Measurements from ENCODE around the gene MED8.

DNA sequence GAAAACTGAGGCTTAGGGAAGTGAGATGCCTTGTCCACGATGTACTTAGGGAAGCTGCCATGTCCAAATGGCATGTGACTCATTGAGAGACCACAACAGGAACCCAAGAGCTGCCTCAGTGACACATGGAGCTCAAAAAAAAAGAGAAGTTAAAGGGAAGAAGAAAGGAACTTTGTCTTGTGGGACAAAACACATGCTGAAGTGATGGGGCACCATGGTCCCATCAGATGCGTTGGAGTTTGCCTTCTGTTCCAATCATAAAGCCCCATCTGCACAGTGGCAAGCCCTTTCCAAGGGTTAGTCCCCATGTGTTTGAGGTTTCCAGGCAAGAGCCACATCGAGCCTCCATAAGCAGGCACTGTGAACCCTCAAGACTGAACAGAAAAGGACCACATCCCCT, 8.0 kb downstream of the MED8 start:
- TF ChIP-seq TAF1 (IDR thresholded peaks at IDR 0.05; ENCODE audit: control insufficient read depth, extremely low read depth, insufficient read depth, low read length, severe bottlenecking) (no peak), CBX5 (IDR thresholded peaks at IDR 0.05; ENCODE audit: borderline replicate concordance, low read depth) (no peak), ZNF23 (CRISPR knock-in tag; IDR thresholded peaks at IDR 0.05) (no peak), PURB (CRISPR knock-in tag; IDR thresholded peaks at IDR 0.05; ENCODE audit: low read depth) (no peak), POLR2AphosphoS5 (IDR thresholded peaks at IDR 0.05; ENCODE audit: control insufficient read depth, insufficient read depth, low read depth, low read length) (peak; percentile 13; the same call in 1 of the 2 replicates), RFX5 (IDR thresholded peaks at IDR 0.05; ENCODE audit: low read depth, low read length) (no peak), BHLHE40 (IDR thresholded peaks at IDR 0.05; ENCODE audit: low read length) (no peak), CHD2 (IDR thresholded peaks at IDR 0.05; ENCODE audit: low read depth, low read length) (no peak), ZNF75A (CRISPR knock-in tag; IDR thresholded peaks at IDR 0.05) (no peak)
- TF ChIP-seq, protein P1, sequence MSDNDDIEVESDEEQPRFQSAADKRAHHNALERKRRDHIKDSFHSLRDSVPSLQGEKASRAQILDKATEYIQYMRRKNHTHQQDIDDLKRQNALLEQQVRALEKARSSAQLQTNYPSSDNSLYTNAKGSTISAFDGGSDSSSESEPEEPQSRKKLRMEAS (CRISPR knock-in tag; IDR thresholded peaks at IDR 0.05), result no peak
- TF ChIP-seq, protein P2, sequence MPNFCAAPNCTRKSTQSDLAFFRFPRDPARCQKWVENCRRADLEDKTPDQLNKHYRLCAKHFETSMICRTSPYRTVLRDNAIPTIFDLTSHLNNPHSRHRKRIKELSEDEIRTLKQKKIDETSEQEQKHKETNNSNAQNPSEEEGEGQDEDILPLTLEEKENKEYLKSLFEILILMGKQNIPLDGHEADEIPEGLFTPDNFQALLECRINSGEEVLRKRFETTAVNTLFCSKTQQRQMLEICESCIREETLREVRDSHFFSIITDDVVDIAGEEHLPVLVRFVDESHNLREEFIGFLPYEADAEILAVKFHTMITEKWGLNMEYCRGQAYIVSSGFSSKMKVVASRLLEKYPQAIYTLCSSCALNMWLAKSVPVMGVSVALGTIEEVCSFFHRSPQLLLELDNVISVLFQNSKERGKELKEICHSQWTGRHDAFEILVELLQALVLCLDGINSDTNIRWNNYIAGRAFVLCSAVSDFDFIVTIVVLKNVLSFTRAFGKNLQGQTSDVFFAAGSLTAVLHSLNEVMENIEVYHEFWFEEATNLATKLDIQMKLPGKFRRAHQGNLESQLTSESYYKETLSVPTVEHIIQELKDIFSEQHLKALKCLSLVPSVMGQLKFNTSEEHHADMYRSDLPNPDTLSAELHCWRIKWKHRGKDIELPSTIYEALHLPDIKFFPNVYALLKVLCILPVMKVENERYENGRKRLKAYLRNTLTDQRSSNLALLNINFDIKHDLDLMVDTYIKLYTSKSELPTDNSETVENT (CRISPR knock-in tag; IDR thresholded peaks at IDR 0.05), result no peak
- TF ChIP-seq, protein P3, sequence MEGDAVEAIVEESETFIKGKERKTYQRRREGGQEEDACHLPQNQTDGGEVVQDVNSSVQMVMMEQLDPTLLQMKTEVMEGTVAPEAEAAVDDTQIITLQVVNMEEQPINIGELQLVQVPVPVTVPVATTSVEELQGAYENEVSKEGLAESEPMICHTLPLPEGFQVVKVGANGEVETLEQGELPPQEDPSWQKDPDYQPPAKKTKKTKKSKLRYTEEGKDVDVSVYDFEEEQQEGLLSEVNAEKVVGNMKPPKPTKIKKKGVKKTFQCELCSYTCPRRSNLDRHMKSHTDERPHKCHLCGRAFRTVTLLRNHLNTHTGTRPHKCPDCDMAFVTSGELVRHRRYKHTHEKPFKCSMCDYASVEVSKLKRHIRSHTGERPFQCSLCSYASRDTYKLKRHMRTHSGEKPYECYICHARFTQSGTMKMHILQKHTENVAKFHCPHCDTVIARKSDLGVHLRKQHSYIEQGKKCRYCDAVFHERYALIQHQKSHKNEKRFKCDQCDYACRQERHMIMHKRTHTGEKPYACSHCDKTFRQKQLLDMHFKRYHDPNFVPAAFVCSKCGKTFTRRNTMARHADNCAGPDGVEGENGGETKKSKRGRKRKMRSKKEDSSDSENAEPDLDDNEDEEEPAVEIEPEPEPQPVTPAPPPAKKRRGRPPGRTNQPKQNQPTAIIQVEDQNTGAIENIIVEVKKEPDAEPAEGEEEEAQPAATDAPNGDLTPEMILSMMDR (IDR thresholded peaks at IDR 0.05 in 2 of 3, conservative IDR thresholded peaks at IDR 0.05 in 1 of 3; ENCODE audit: insufficient read depth in 2 of 3, low read depth in 1 of 3, low read length in 3 of 3), result no peak
